Fibroblast of pulmonary artery (primary cell): ENCODE data around the gene GTF3C5.
A peak's percentile ranks its signal among the peaks of the same experiment; 100 is the strongest.

Experiments
- DNase-seq: peaks from one replicate; pipeline ENCODE4 v3.0.0-alpha.2; 2010; ENCODE audit warnings: low read depth
- H3K4me3 ChIP-seq: replicated peaks from 2 replicates; pipeline ENCODE4 v1.5.1; 2011; ENCODE audit warnings: low read depth, mild to moderate bottlenecking, control low read depth, low read length, moderate library complexity
- TF ChIP-seq, protein P1 (sequence below): IDR thresholded peaks from 2 replicates; pipeline ENCODE4 v1.5.1; 2011; ENCODE audit warnings: mild to moderate bottlenecking, control low read depth, low read length, inconsistent platforms; ENCODE audit errors: missing control alignments

Gene GTF3C5

DNA sequence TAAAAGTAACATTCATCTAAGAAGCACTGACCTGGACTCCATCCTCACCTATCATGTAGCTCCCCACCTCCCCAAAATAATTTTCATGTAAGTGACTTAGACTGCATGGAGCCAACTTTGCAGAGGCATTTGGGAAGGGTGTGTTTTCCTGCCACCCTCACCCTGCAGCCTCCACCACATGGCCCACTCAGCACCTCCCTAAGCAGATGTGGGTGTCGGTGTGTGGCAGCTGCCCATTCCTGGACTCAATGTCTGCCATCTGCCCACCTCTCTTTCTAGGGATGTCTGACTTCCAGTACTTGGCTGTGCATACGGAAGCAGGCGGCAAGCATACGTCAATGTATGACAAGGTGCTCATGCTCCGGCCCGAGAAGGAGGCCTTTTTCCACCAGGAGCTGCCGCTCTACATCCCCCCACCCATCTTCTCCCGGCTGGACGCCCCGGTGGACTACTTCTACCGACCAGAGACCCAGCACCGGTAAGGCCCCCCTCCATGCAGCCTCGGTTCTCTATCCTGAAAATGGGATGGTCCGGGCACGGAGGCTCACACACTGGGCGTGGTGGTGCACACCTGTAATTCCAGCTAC is 12.7 kb downstream of the GTF3C5 start:
- no peak for DNase-seq
- no peak overlapping the region for H3K4me3 ChIP-seq
- TF ChIP-seq, protein P1, sequence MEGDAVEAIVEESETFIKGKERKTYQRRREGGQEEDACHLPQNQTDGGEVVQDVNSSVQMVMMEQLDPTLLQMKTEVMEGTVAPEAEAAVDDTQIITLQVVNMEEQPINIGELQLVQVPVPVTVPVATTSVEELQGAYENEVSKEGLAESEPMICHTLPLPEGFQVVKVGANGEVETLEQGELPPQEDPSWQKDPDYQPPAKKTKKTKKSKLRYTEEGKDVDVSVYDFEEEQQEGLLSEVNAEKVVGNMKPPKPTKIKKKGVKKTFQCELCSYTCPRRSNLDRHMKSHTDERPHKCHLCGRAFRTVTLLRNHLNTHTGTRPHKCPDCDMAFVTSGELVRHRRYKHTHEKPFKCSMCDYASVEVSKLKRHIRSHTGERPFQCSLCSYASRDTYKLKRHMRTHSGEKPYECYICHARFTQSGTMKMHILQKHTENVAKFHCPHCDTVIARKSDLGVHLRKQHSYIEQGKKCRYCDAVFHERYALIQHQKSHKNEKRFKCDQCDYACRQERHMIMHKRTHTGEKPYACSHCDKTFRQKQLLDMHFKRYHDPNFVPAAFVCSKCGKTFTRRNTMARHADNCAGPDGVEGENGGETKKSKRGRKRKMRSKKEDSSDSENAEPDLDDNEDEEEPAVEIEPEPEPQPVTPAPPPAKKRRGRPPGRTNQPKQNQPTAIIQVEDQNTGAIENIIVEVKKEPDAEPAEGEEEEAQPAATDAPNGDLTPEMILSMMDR: no peak

DNA sequence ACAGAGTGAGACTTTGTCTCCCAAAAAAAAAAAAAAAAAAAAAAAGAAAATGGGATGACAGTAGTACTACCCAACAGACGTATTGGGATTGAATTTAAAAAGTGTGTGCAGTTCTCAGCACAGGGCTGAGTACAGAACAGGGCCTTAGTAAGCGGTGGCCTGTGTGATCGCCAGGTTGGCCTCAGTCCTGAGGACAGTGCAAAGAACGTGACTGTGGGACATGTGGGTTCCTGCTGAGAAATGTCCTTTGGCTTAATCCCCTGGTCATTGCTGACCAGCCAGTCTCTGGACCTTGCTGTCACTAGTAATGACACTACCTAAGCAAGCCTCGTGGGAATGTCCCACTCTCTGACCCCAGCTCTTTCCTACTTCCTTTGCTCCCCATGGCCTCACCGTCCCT is 13.3 kb downstream of the GTF3C5 start:
- no peak overlapping the region for H3K4me3 ChIP-seq
- no peak for DNase-seq
- TF ChIP-seq, protein P1: no peak

DNA sequence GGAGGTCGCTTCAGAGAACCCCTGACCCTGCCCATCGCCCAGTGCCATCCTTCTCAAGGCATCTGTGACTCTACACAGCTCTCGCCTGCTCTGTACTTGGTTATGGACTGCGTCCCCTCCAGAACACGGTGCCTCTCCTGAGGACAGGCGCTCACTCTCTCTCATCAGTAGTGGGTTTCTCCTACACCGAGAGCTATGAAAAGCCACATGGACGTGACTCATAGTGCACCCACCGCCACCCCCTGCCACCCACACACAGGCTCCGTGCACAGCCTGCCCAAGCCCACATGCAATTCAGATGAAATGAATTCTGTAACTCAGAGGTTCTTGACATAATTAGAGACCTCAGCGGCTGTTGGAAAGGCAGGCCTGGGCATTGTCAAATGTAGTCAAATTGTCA is 13.9 kb downstream of the GTF3C5 start:
- DNase-seq: no peak
- TF ChIP-seq, protein P1: no peak

DNA sequence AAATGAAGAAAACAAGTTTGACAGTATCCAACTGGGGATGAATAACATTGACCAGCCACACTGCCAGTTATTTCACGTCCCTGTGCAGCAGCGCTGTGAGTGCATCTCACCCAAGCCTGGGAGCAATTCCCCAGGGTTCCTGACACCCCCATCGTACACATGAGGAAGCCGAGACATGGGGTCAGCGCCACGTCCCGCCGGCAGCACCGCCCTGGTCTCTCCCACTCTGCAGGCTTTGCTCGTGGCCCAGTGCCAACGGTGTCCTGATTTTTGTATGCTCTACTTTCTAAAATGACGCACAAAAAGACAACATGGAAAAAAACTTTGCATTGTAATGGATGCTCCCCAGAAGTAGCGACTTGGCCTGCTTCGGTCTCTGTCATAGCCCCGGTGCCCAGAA is 14.3 kb downstream of the GTF3C5 start:
- DNase-seq: no peak
- TF ChIP-seq, protein P1: no peak
- no peak overlapping the region for H3K4me3 ChIP-seq

More for the DNA sequence above, 13.9 kb downstream of the GTF3C5 start:
- no peak overlapping the region for H3K4me3 ChIP-seq

GRCh38 chr9:133046196-133046899 is 15.6 kb downstream of the GTF3C5 start:
- TF ChIP-seq, protein P1: no peak
- no peak for DNase-seq
- no peak overlapping the region for H3K4me3 ChIP-seq

- DNase-seq: no peak
- H3K4me3 ChIP-seq: no peak overlapping the region
- TF ChIP-seq, protein P1: no peak
Observed at GRCh38 chr9:133046900-133047295, 16.1 kb downstream of the GTF3C5 start.

DNA sequence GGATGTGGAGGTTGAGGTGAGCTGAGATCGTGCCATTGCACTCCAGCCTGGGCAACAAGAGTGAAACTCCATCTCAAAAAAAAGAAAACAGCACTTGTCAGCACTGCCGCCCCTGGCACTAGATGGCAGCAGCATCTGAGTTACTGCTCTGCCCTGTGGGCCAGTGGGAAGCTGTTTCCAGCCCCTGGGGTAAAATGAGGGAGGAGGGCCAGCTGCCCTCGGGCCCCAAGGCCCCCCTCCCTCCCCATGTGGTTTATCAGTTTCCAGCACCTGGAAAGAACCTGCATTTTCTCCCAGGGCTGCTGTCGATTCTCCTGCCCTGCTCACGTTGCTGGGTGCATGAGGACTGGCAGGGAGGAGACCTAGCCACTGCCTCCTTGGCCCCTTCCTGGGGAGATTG is 17.8 kb downstream of the GTF3C5 start:
- TF ChIP-seq, protein P1: peak; percentile 37
- no peak overlapping the region for H3K4me3 ChIP-seq
- peak; percentile 26 for DNase-seq
